ENCODE results near the gene SLC12A7.

DNA sequence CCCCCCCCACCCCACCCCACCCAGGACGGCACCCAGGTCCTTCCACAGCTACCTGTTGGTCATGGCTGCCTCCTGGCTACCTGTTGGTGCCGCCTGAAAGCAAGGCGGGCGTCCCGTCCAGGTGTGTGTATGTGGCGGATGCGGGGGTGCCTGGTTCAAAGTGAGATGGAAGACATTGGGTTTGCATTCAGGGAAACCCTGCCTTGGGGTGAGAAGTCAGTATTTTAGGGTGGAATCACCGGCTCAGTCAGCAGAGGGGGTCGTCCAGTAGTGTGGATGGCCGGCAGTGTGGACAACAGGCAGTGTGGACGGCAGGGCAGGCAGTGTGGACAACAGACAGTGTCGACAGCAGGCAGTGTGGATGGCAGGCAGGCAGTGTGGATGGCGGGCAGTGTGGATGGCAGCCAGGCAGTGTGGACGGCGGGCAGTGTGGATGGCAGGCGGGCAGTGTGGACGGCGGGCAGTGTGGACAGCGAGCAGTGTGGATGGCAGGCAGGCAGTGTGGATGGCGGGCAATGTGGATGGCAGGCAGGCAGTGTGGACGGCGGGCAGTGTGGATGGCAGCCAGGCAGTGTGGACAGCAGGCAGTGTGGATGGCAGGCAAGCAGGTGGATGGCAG lies 75.2 kb downstream of the SLC12A7 start:
- TF ChIP-seq, protein P1, sequence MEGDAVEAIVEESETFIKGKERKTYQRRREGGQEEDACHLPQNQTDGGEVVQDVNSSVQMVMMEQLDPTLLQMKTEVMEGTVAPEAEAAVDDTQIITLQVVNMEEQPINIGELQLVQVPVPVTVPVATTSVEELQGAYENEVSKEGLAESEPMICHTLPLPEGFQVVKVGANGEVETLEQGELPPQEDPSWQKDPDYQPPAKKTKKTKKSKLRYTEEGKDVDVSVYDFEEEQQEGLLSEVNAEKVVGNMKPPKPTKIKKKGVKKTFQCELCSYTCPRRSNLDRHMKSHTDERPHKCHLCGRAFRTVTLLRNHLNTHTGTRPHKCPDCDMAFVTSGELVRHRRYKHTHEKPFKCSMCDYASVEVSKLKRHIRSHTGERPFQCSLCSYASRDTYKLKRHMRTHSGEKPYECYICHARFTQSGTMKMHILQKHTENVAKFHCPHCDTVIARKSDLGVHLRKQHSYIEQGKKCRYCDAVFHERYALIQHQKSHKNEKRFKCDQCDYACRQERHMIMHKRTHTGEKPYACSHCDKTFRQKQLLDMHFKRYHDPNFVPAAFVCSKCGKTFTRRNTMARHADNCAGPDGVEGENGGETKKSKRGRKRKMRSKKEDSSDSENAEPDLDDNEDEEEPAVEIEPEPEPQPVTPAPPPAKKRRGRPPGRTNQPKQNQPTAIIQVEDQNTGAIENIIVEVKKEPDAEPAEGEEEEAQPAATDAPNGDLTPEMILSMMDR (IDR thresholded peaks at IDR 0.05) = no peak
- TF ChIP-seq EP300 (IDR thresholded peaks at IDR 0.05) = no peak
- TF ChIP-seq POLR2A (IDR thresholded peaks at IDR 0.05) = no peak
